Thymus (tissue), 11 donors: Measurements from ENCODE around the gene RAB31. TPM values are rescaled to one million over a fixed set of nuclear protein-coding genes. Genes with fewer than 3 reads are reported as not detected.

Source experiments
- DNase-seq, 9 donors: peaks; one replicate each; pipeline ENCODE4 v3.0.0-alpha.2; 2013; ENCODE audit warnings: low spot score in 9 of 9, low read depth in 6 of 9, missing footprints in 1 of 9
- H3K27ac ChIP-seq, 2 donors: one replicate each; pipeline ENCODE4 v1.5.1; 2013; ENCODE audit warnings: control low read depth in 1 of 2, low read depth in 1 of 2, low read length in 1 of 2, mild to moderate bottlenecking in 1 of 2, moderate library complexity in 1 of 2
- H3K27me3 ChIP-seq, 2 donors: one replicate each; pipeline ENCODE4 v1.5.1; 2013; ENCODE audit warnings: low read length in 1 of 2; ENCODE audit not compliant: control insufficient read depth in 2 of 2, insufficient read depth in 1 of 2
- H3K36me3 ChIP-seq, 2 donors: one replicate each; pipeline ENCODE4 v1.5.1; 2013; ENCODE audit warnings: low read length in 1 of 2, mild to moderate bottlenecking in 1 of 2, moderate library complexity in 1 of 2; ENCODE audit not compliant: control insufficient read depth in 2 of 2, insufficient read depth in 2 of 2
- H3K4me1 ChIP-seq, 2 donors: one replicate each; pipeline ENCODE4 v1.5.1; 2013; ENCODE audit warnings: low read length in 2 of 2; ENCODE audit not compliant: control insufficient read depth in 2 of 2, insufficient read depth in 2 of 2
- H3K4me3 ChIP-seq, 2 donors: one replicate each; pipeline ENCODE4 v1.5.1; 2013; ENCODE audit warnings: low read length in 2 of 2, control low read depth in 1 of 2, mild to moderate bottlenecking in 1 of 2
- H3K9me3 ChIP-seq, 2 donors: one replicate each; pipeline ENCODE4 v1.5.1; 2013; ENCODE audit warnings: low read length in 1 of 2, mild to moderate bottlenecking in 1 of 2; ENCODE audit not compliant: control insufficient read depth in 2 of 2, insufficient read depth in 1 of 2
- WGBS: extraction: QIAGEN DNeasy Blood & Tissue Kit; methylation state at CpG from one replicate; pipeline ENCODE4 v1.1.7; 2013; 5-methylcytosine and 5-hydroxymethylcytosine counted together
- polyA plus RNA-seq: library from polyadenylated mRNA; stranded (reverse); fragments of 200-250 nt; gene quantifications from one replicate; pipeline ENCODE4 v1.2.3, GENCODE V29; 2013
- total RNA-seq: library from RNA; stranded (reverse); fragments of 120-200 nt; gene quantifications from one replicate; pipeline ENCODE4 v1.2.4, GENCODE V29; 2013
- donor health status: healthy.

RAB31 gene
- total and polyA plus RNA-seq, 2 donors: 10.1 to 17.8 TPM

DNA sequence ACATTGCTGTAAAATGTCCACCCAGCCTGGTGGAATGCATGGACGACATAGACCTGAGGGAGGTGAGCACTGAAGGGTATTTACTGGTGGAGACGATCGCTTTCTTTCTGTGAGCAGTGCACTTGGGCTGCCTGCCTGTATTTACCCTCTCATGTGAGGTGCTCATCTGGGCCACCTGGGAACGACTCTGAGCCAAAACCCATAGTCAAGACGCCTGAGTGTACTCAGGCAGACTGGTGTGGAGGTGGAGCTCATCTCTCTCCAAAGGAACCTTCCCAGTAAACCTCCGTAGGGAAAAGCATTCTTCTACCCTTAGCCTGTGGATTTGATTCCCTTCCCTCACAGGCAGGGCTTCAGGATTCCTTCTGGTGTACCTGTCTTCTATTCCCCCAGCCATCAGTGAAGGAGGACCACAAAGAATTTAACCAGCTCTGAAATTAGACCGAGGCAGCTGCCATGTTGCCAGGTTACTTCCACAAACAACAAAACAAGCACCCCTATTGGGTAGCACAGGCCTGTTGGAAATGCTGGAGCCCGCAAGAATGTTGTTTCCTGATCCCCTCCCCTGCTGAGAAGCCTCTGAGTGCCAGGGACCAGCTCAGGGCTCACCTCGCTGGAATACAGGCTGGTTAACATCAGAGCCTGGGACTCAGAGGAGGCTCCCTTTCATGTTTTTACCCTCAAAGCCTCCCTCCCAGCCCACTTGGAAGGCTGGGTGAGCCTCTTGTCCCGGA, 130.2 kb downstream of the RAB31 start:
- H3K4me3 ChIP-seq: no peak overlapping the region
- no peak for DNase-seq
- no peaks in the 10 kb centered on the region for H3K9me3 ChIP-seq
- WGBS: 84% methylated on average over 10 of the region's 10 CpGs
- no peaks in the 10 kb centered on the region for H3K4me1 ChIP-seq
- H3K27ac ChIP-seq: no peak overlapping the region
- no peaks in the 10 kb centered on the region for H3K27me3 ChIP-seq
- no peaks in the 10 kb centered on the region for H3K36me3 ChIP-seq

DNA sequence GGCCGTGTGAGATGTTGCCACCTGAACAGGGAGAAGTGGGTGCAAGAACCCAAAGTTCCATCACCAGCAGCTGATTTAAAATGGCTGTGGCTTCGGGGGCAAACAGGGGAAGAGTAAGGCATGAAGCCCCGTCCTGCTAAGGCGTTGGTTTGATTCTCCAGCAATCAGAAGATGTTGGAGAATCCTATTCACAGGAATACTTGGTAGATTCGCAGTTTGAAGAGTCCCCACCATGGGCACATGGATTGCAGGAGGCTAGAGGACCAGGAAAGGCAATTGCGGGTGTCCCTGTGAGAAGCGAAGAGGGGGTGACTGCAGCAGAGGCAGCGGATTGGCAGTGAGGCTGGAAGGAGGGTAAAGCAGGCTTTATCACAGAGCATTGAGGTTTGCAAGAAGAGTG, 131.1 kb downstream of the RAB31 start:
- Histone ChIP-seq H3K4me3 (no peak overlapping the region), H3K27me3 (no peaks in the 10 kb centered on the region), H3K27ac (no peak overlapping the region), H3K9me3 (no peaks in the 10 kb centered on the region), H3K4me1 (no peaks in the 10 kb centered on the region), H3K36me3 (no peaks in the 10 kb centered on the region)
- DNase-seq: no peak
- WGBS: 97% methylated on average over 8 of the region's 8 CpGs

DNA sequence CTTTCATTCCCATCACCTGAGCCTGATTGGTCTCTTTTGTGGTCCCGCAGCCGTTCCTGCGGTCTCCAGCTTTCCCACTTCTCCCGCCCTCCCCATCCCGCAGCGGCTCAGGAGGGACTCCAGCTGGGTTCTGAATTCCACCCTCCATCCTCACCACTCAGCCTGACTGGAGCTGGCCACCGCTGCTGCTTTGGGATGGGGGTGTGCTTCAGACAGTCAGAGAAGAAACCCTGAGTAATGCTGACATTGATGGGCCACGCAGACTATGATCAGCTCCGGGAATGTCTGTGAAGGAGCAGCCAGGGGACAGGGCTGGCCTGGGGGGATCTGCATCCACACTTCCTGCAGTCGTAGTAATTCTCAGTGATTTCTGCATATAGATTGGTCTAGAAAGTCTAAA, 131.8 kb downstream of the RAB31 start:
- no peak overlapping the region for H3K27ac ChIP-seq
- H3K36me3 ChIP-seq: no peaks in the 10 kb centered on the region
- WGBS: 97% methylated on average over 10 of the region's 10 CpGs
- no peak overlapping the region for H3K4me3 ChIP-seq
- H3K9me3 ChIP-seq: no peaks in the 10 kb centered on the region
- DNase-seq: no peak
- H3K4me1 ChIP-seq: no peaks in the 10 kb centered on the region
- no peaks in the 10 kb centered on the region for H3K27me3 ChIP-seq

DNA sequence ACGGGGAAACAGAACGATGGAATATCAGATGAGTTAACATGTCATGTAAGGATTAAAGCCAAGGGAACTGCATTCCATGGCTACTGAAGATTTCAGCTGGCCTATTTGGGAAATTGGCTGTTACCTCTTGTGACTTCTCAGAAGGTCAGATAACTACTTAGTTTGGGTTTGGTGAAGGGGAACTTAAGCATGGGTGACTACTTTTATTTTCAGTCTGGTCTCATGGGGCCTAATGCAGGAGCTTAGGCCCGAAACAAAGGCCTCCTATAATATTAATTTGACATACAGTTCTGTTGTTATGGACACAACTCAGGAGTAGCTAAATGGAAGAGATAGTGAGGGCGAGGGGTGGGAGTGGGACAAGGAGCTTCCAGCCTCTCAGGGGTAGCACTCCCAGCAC, 133.7 kb downstream of the RAB31 start:
- Histone ChIP-seq H3K4me1 (no peaks in the 10 kb centered on the region), H3K27me3 (no peaks in the 10 kb centered on the region), H3K36me3 (no peaks in the 10 kb centered on the region), H3K4me3 (no peak overlapping the region), H3K27ac (no peak overlapping the region), H3K9me3 (no peaks in the 10 kb centered on the region)
- 97% methylated on average over 4 of the region's 4 CpGs for WGBS
- DNase-seq: no peak

DNA sequence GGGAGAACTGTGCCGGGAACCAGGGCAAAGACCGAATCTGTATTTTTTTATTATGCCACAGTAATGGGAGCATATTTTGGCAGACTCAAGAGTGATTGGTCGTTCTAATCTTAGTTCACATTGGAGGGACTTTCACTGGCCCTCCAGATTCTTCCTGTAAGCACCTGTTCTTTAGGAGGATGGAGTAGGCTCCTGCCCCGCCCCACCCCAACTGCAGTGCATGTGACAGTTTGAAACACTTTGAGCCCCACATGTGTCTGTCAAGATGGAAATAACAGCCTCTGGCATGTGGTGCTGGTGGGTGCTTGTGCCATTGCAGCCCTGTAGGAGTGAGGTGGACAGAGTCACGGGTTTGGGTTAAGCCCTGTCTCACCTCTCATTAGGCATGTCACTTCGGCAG, 134.3 kb downstream of the RAB31 start:
- Histone ChIP-seq H3K4me1 (peaks cover 0 to 5% of the 10 kb centered on the region in 2 donors), H3K27me3 (no peaks in the 10 kb centered on the region), H3K9me3 (no peaks in the 10 kb centered on the region), H3K36me3 (no peaks in the 10 kb centered on the region), H3K4me3 (no peak overlapping the region), H3K27ac (no peak overlapping the region)
- WGBS: 98% methylated on average over 6 of the region's 6 CpGs
- DNase-seq: no peak

DNA sequence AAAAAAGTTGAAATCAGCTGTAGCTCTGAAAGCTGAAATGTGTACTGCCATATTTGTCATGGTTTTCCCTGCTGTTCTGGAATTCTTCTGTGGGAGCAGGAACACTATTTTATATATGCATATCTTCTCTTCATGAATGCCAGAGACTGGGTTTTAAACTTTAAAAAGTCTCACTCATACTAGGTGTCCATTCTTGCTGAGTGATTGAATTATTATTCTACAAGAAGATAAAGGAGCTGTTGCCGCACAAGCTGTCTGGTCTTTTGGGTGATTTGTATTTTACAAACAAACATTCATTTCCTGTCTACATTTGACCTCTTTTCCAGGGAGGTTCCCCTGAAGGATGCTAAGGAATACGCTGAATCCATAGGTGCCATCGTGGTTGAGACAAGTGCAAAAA, 137.2 kb downstream of the RAB31 start:
- no peaks in the 10 kb centered on the region for H3K36me3 ChIP-seq
- no peak overlapping the region for H3K4me3 ChIP-seq
- H3K27ac ChIP-seq: no peak overlapping the region
- DNase-seq: no peak
- WGBS: 93% methylated on average over 3 of the region's 3 CpGs
- no peaks in the 10 kb centered on the region for H3K9me3 ChIP-seq
- no peaks in the 10 kb centered on the region for H3K27me3 ChIP-seq
- peaks cover 0 to 10% of the 10 kb centered on the region in 2 donors for H3K4me1 ChIP-seq

DNA sequence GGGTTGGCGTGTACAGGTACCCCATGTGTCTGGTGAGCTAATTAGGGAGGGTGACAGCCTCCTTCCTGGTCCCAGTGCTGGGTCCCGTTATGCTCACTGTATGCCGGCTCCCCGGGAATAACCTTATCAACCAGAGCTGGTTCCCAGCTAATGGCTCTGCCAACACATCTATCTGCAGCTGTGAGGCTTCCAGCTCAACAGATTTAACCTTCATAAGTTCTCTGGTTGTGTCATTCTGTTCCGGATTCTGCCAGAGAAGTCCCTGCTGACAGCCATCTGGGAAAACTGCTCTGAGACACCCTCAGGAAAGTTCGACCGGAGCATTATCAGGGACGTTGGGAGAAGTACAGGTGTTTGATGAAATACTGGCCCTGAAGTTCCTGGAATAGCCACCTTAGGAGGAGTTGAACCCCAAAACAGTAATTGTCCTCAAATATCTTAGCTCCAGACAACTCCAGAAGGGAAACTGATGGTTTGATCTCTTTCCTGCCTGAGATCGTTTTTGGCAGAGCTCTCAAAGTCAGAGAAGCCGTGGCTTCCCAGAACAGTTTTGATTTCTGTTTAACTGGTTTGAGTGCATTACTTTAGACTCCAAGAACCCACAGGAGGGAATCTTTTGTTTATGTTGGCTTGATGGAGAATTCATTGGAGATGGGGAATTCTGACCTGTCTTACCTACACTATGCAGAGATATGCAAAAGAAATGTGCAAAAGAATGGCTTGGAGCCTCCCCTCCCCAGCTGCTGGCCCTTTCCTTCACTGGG, 138.2 kb downstream of the RAB31 start:
- H3K36me3 ChIP-seq: no peaks in the 10 kb centered on the region
- 89% methylated on average over 10 of the region's 10 CpGs for WGBS
- peak in 1 of 9 donors; percentile 25 for DNase-seq

DNA sequence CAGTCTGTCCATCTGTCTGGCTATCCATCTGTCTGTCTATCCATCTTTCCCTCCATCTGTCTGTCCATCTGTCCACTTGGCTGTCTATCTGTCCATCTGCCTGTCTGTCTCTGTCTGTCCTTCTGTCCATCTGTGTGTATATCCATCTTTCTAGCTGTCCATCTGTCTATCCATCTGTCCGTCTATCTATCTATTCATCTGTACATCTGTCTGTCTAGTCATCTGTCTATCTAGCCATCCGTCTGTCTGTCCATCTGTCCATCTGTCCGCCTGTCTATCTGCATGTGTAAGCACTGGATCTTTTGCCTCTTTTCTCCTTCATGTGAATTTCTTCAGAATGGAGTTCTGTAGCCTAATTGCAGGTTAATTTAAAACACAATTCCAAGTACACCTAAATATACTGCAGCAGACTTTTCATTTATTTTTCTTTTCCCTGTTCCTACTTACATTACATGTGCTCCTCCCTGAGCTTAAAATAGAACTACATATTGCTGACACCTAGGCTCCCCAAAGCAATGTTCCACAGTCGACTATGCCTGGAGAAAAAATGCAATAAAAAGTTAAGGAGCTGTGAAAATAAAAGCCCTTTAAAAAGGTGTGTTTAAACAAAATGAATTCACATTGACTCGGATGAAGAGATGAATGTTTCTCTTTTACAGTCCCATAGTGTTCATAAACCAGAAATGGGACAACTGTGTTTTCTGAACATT, 140.2 kb downstream of the RAB31 start:
- 94% methylated on average over 5 of the region's 5 CpGs for WGBS
- Histone ChIP-seq H3K4me3 (no peak overlapping the region), H3K9me3 (no peaks in the 10 kb centered on the region), H3K4me1 (peaks cover 0 to 10% of the 10 kb centered on the region in 2 donors), H3K27ac (no peak overlapping the region), H3K36me3 (no peaks in the 10 kb centered on the region), H3K27me3 (no peaks in the 10 kb centered on the region)
- DNase-seq: no peak

More for the DNA sequence above, 138.2 kb downstream of the RAB31 start:
- peaks cover 0 to 10% of the 10 kb centered on the region in 2 donors for H3K4me1 ChIP-seq
- H3K9me3 ChIP-seq: no peaks in the 10 kb centered on the region
- H3K27me3 ChIP-seq: no peaks in the 10 kb centered on the region
- H3K27ac ChIP-seq: peak overlapping the region in 1 of 2 donors; percentile 59
- no peak overlapping the region for H3K4me3 ChIP-seq
